WTC11 (cell line): ENCODE results near the gene TAS2R40. TPM values are rescaled to one million over a fixed set of nuclear protein-coding genes. Genes with fewer than 3 reads are reported as not detected.

Experiments
- ATAC-seq: fragments of 200-7000 bp; cut with Tn5 transposase; 2 replicates; pipeline ENCODE4 v1.10.0; 2021; ENCODE audit warnings: mild to moderate bottlenecking, moderate library complexity
- CTCF ChIA-PET: fragments of 300-600 bp; sonication (Branson Sonifier 250); formaldehyde crosslinking; loops from one replicate; lab custom pipeline; 2021; ENCODE audit warnings: antibody characterized with exemption; lab: Charles Lee
- POLR2A ChIA-PET: fragments of 350-600 bp; sonication (Branson Sonifier 250); formaldehyde crosslinking; loops from one replicate; lab custom pipeline; 2021; ENCODE audit warnings: antibody characterized with exemption; lab: Charles Lee
- DNase-seq: peaks from one replicate; pipeline ENCODE4 v3.0.0; 2021; ENCODE audit warnings: low spot score
- H3K27ac Mint-ChIP-seq: 2 replicates; pipeline ENCODE4 v1.8.0; 2021; ENCODE audit warnings: mixed read lengths
- H3K27me3 Mint-ChIP-seq: 2 replicates; pipeline ENCODE4 v1.8.0; 2021; ENCODE audit warnings: low read depth, mild to moderate bottlenecking, moderate library complexity, mixed read lengths
- H3K36me3 Mint-ChIP-seq: 2 replicates; pipeline ENCODE4 v1.8.0; 2021; ENCODE audit warnings: mixed read lengths
- H3K4me1 Mint-ChIP-seq: 2 replicates; pipeline ENCODE4 v1.8.0; 2022; ENCODE audit warnings: mixed read lengths
- H3K4me3 Mint-ChIP-seq: 2 replicates; pipeline ENCODE4 v1.8.0; 2021; ENCODE audit warnings: mild to moderate bottlenecking, moderate library complexity, mixed read lengths
- H3K9me3 Mint-ChIP-seq: 2 replicates; pipeline ENCODE4 v1.8.0; 2021; ENCODE audit warnings: mixed read lengths
- ATF1 ChIP-seq: sonication (generic); formaldehyde crosslinking; IDR thresholded peaks from 2 replicates; pipeline ENCODE4 v1.8.1; 2023; ENCODE audit warnings: mild to moderate bottlenecking, moderate library complexity, missing genetic modification reagents
- CBFB ChIP-seq: sonication (generic); formaldehyde crosslinking; IDR thresholded peaks from 2 replicates; pipeline ENCODE4 v1.8.1; 2022; ENCODE audit warnings: mild to moderate bottlenecking, low read depth, missing genetic modification reagents
- EMX1 ChIP-seq: fragments of 250-450 bp; sonication (Bioruptor Pico); IDR thresholded peaks from 2 replicates; pipeline ENCODE4 v1.8.0; 2021; ENCODE audit warnings: mild to moderate bottlenecking
- FOXK1 ChIP-seq: sonication (generic); formaldehyde crosslinking; IDR thresholded peaks from 2 replicates; pipeline ENCODE4 v1.8.0; 2022; ENCODE audit warnings: mild to moderate bottlenecking, moderate library complexity, missing genetic modification reagents
- IRF2 ChIP-seq: sonication (generic); formaldehyde crosslinking; IDR thresholded peaks from 2 replicates; pipeline ENCODE4 v1.8.0; 2022; ENCODE audit warnings: low read depth, missing genetic modification reagents, borderline replicate concordance
- MYBL2 ChIP-seq: sonication (generic); formaldehyde crosslinking; IDR thresholded peaks from 2 replicates; pipeline ENCODE4 v1.8.1; 2023; ENCODE audit warnings: mild to moderate bottlenecking, moderate library complexity, missing genetic modification reagents
- NFATC4 ChIP-seq: fragments of 250-450 bp; sonication (Bioruptor Pico); IDR thresholded peaks from 2 replicates; pipeline ENCODE4 v1.9.0; 2021; ENCODE audit warnings: mild to moderate bottlenecking
- NFYB ChIP-seq: sonication (generic); formaldehyde crosslinking; conservative IDR thresholded peaks from 2 replicates; pipeline ENCODE4 v1.8.0; 2022; ENCODE audit warnings: low read depth, missing genetic modification reagents
- RELA ChIP-seq: sonication (generic); formaldehyde crosslinking; IDR thresholded peaks from 2 replicates; pipeline ENCODE4 v1.8.1; 2022; ENCODE audit warnings: missing genetic modification reagents, mild to moderate bottlenecking, borderline replicate concordance
- TCF7 ChIP-seq: sonication (generic); formaldehyde crosslinking; IDR thresholded peaks from 2 replicates; pipeline ENCODE4 v1.8.0; 2022; ENCODE audit warnings: mild to moderate bottlenecking, low read depth, missing genetic modification reagents, moderate library complexity
- ZNF232 ChIP-seq: sonication (generic); formaldehyde crosslinking; IDR thresholded peaks from 2 replicates; pipeline ENCODE4 v1.8.0; 2022; ENCODE audit warnings: mild to moderate bottlenecking, missing genetic modification reagents
- ZNF263 ChIP-seq: sonication (generic); formaldehyde crosslinking; IDR thresholded peaks from 2 replicates; pipeline ENCODE4 v1.8.1; 2022; ENCODE audit warnings: low read depth, mild to moderate bottlenecking, moderate library complexity, missing genetic modification reagents
- ZNF317 ChIP-seq: sonication (generic); formaldehyde crosslinking; IDR thresholded peaks from 2 replicates; pipeline ENCODE4 v1.8.1; 2023; ENCODE audit warnings: low read depth, mild to moderate bottlenecking, moderate library complexity, missing genetic modification reagents, borderline replicate concordance
- ZNF423 ChIP-seq: fragments of 250-450 bp; sonication (Bioruptor Pico); IDR thresholded peaks from 2 replicates; pipeline ENCODE4 v2.1.2; 2022; ENCODE audit warnings: mild to moderate bottlenecking, moderate library complexity
- ZNF671 ChIP-seq: fragments of 250-450 bp; sonication (Bioruptor Pico); IDR thresholded peaks from 2 replicates; pipeline ENCODE4 v1.8.0; 2021; ENCODE audit warnings: mild to moderate bottlenecking
- total RNA-seq: library from RNA; stranded (reverse); gene quantifications from 3 replicates; pipeline ENCODE4 v1.2.3, GENCODE V29; 2021
- TF ChIP-seq, protein P1 (sequence below): sonication (generic); formaldehyde crosslinking; IDR thresholded peaks from 2 replicates; pipeline ENCODE4 v1.8.1; 2023; ENCODE audit warnings: mild to moderate bottlenecking, moderate library complexity, missing genetic modification reagents
- TF ChIP-seq, protein P2 (sequence below): sonication (generic); formaldehyde crosslinking; IDR thresholded peaks from 2 replicates; pipeline ENCODE4 v1.8.0; 2022; ENCODE audit warnings: mild to moderate bottlenecking, missing genetic modification reagents
- TF ChIP-seq, protein P3 (sequence below): sonication (generic); formaldehyde crosslinking; IDR thresholded peaks from 2 replicates; pipeline ENCODE4 v1.8.0; 2022; ENCODE audit warnings: missing genetic modification reagents
- TF ChIP-seq, protein P4 (sequence below): sonication (generic); formaldehyde crosslinking; IDR thresholded peaks from 2 replicates; pipeline ENCODE4 v1.8.1; 2023; ENCODE audit warnings: mild to moderate bottlenecking, missing genetic modification reagents
- TF ChIP-seq, protein P5 (sequence below): fragments of 250-450 bp; sonication (Bioruptor Pico); IDR thresholded peaks from 2 replicates; pipeline ENCODE4 v1.9.0; 2021; ENCODE audit warnings: mild to moderate bottlenecking
- TF ChIP-seq, protein P6 (sequence below): sonication (generic); formaldehyde crosslinking; IDR thresholded peaks from 2 replicates; pipeline ENCODE4 v1.8.0; 2022; ENCODE audit warnings: mild to moderate bottlenecking, missing genetic modification reagents
- TF ChIP-seq, protein P7 (sequence below): sonication (generic); formaldehyde crosslinking; IDR thresholded peaks from 2 replicates; pipeline ENCODE4 v1.8.1; 2023; ENCODE audit warnings: mild to moderate bottlenecking, missing genetic modification reagents, moderate library complexity

Gene TAS2R40
- total RNA-seq, 1 experiment from 2014 or later = not detected

DNA sequence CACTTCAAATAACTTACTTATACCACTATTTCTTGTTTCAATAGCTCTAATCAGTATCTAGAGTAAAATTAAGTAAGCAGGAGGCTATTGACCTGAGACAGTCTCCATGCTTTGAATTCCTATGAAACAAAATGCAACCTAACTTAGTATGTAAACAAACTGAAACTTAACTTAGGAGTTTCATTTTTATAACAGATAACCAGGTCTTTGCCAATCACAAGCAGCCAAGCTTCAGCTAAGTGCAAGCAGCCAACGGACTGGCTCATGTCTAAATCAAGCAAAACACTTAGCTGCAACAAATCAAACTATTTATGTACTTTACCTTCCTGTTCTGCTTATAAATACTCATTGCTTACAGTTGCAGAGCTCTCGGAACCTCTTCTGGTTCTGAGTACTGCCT lies 37.0 kb downstream of the TAS2R40 start:
- CTCF ChIA-PET = interaction anchor here (1.0 to 2.0 kb wide), 2 partner anchors 18 to 43 kb away, joined by 3 to 6 read pairs; no protein-coding TSS in a partner anchor
- DNase-seq (no peak), ATAC-seq (no peak)
- no peak overlapping the region for H3K27ac Mint-ChIP-seq
- no peaks in the 10 kb centered on the region for H3K36me3 Mint-ChIP-seq
- TF ChIP-seq CBFB (CRISPR knock-in tag) (no peak), NFATC4 (no peak), EMX1 (CRISPR knock-in tag) (no peak), ZNF317 (CRISPR knock-in tag) (no peak), TCF7 (no peak), FOXK1 (CRISPR knock-in tag) (no peak), IRF2 (CRISPR knock-in tag) (no peak), ATF1 (CRISPR knock-in tag) (no peak), ZNF263 (CRISPR knock-in tag) (no peak)
- TF ChIP-seq, protein P1, sequence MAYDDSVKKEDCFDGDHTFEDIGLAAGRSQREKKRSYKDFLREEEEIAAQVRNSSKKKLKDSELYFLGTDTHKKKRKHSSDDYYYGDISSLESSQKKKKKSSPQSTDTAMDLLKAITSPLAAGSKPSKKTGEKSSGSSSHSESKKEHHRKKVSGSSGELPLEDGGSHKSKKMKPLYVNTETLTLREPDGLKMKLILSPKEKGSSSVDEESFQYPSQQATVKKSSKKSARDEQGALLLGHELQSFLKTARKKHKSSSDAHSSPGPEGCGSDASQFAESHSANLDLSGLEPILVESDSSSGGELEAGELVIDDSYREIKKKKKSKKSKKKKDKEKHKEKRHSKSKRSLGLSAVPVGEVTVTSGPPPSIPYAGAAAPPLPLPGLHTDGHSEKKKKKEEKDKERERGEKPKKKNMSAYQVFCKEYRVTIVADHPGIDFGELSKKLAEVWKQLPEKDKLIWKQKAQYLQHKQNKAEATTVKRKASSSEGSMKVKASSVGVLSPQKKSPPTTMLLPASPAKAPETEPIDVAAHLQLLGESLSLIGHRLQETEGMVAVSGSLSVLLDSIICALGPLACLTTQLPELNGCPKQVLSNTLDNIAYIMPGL (CRISPR knock-in tag) = no peak
- TF ChIP-seq, protein P2, sequence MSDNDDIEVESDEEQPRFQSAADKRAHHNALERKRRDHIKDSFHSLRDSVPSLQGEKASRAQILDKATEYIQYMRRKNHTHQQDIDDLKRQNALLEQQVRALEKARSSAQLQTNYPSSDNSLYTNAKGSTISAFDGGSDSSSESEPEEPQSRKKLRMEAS = no peak
- TF ChIP-seq, protein P3, sequence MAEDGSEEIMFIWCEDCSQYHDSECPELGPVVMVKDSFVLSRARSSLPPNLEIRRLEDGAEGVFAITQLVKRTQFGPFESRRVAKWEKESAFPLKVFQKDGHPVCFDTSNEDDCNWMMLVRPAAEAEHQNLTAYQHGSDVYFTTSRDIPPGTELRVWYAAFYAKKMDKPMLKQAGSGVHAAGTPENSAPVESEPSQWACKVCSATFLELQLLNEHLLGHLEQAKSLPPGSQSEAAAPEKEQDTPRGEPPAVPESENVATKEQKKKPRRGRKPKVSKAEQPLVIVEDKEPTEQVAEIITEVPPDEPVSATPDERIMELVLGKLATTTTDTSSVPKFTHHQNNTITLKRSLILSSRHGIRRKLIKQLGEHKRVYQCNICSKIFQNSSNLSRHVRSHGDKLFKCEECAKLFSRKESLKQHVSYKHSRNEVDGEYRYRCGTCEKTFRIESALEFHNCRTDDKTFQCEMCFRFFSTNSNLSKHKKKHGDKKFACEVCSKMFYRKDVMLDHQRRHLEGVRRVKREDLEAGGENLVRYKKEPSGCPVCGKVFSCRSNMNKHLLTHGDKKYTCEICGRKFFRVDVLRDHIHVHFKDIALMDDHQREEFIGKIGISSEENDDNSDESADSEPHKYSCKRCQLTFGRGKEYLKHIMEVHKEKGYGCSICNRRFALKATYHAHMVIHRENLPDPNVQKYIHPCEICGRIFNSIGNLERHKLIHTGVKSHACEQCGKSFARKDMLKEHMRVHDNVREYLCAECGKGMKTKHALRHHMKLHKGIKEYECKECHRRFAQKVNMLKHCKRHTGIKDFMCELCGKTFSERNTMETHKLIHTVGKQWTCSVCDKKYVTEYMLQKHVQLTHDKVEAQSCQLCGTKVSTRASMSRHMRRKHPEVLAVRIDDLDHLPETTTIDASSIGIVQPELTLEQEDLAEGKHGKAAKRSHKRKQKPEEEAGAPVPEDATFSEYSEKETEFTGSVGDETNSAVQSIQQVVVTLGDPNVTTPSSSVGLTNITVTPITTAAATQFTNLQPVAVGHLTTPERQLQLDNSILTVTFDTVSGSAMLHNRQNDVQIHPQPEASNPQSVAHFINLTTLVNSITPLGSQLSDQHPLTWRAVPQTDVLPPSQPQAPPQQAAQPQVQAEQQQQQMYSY (CRISPR knock-in tag) = no peak
- TF ChIP-seq, protein P4, sequence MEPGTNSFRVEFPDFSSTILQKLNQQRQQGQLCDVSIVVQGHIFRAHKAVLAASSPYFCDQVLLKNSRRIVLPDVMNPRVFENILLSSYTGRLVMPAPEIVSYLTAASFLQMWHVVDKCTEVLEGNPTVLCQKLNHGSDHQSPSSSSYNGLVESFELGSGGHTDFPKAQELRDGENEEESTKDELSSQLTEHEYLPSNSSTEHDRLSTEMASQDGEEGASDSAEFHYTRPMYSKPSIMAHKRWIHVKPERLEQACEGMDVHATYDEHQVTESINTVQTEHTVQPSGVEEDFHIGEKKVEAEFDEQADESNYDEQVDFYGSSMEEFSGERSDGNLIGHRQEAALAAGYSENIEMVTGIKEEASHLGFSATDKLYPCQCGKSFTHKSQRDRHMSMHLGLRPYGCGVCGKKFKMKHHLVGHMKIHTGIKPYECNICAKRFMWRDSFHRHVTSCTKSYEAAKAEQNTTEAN = no peak
- TF ChIP-seq, protein P5, sequence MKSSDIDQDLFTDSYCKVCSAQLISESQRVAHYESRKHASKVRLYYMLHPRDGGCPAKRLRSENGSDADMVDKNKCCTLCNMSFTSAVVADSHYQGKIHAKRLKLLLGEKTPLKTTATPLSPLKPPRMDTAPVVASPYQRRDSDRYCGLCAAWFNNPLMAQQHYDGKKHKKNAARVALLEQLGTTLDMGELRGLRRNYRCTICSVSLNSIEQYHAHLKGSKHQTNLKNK = no peak
- peaks cover 10% of the 10 kb centered on the region for H3K9me3 Mint-ChIP-seq
- POLR2A ChIA-PET = no interaction called here
- H3K27me3 Mint-ChIP-seq = peaks cover 6% of the 10 kb centered on the region
- H3K4me1 Mint-ChIP-seq = peaks cover 4% of the 10 kb centered on the region; the same call in 1 of the 2 replicates
- no peak overlapping the region for H3K4me3 Mint-ChIP-seq

DNA sequence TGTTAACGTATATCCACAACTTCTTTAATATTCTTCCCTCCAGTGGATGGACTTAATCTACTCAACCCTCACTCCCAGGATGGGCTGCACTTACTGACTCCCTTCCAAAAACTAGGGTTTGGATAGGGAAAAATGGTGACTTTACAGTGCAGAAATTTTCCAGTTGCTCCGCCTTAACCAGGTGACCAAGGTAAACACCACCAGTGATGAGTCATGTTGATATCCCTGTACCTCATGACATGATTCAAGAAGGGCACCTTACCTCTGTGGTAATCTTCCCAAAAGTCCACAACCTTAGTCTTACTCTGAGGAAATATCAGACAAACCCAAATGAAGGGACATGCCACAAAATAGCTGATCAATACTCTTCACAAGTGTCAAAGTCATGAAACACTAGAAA lies 37.9 kb downstream of the TAS2R40 start:
- DNase-seq (no peak), ATAC-seq (no peak)
- Mint-ChIP-seq H3K27ac (peak overlapping the region; percentile 47; the same call in 1 of the 2 replicates), H3K4me3 (no peak overlapping the region), H3K9me3 (peaks cover 4% of the 10 kb centered on the region), H3K36me3 (no peaks in the 10 kb centered on the region)
- CTCF ChIA-PET = interaction anchor here (1.7 kb wide), 1 partner anchor 20 kb away, joined by 6 read pairs; no protein-coding TSS in a partner anchor
- TF ChIP-seq ZNF232 (CRISPR knock-in tag) (no peak), ZNF671 (CRISPR knock-in tag) (no peak), NFYB (CRISPR knock-in tag) (no peak), ZNF423 (no peak), MYBL2 (CRISPR knock-in tag) (no peak), IRF2 (CRISPR knock-in tag) (no peak), RELA (CRISPR knock-in tag) (no peak)
- TF ChIP-seq, protein P6, sequence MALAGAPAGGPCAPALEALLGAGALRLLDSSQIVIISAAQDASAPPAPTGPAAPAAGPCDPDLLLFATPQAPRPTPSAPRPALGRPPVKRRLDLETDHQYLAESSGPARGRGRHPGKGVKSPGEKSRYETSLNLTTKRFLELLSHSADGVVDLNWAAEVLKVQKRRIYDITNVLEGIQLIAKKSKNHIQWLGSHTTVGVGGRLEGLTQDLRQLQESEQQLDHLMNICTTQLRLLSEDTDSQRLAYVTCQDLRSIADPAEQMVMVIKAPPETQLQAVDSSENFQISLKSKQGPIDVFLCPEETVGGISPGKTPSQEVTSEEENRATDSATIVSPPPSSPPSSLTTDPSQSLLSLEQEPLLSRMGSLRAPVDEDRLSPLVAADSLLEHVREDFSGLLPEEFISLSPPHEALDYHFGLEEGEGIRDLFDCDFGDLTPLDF (CRISPR knock-in tag) = no peak
- TF ChIP-seq, protein P7, sequence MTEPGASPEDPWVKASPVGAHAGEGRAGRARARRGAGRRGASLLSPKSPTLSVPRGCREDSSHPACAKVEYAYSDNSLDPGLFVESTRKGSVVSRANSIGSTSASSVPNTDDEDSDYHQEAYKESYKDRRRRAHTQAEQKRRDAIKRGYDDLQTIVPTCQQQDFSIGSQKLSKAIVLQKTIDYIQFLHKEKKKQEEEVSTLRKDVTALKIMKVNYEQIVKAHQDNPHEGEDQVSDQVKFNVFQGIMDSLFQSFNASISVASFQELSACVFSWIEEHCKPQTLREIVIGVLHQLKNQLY (CRISPR knock-in tag) = no peak
- TF ChIP-seq, all 79 proteins: peak for 0
- peaks cover 12% of the 10 kb centered on the region for H3K4me1 Mint-ChIP-seq
- POLR2A ChIA-PET = no interaction called here
- peaks cover 14% of the 10 kb centered on the region for H3K27me3 Mint-ChIP-seq
